Endodermal cell (in vitro differentiated cells): ENCODE data around the gene FILIP1L. TPM values are rescaled to one million over a fixed set of nuclear protein-coding genes. Genes with fewer than 3 reads are reported as not detected.

Experiments used
- DNase-seq: peaks from one replicate; pipeline ENCODE4 v3.0.0-alpha.2; 2017
- H3K27ac ChIP-seq: 2 replicates; pipeline ENCODE4 v1.5.1; 2013; ENCODE audit warnings: mild to moderate bottlenecking, low read depth, low read length, moderate library complexity
- H3K27me3 ChIP-seq: 2 replicates; pipeline ENCODE4 v1.6.1; 2013; ENCODE audit warnings: mild to moderate bottlenecking, low read length, moderate library complexity; ENCODE audit not compliant: insufficient read depth, control insufficient read depth, poor library complexity, severe bottlenecking
- H3K36me3 ChIP-seq: 2 replicates; pipeline ENCODE4 v1.7.0; 2013; ENCODE audit warnings: mild to moderate bottlenecking, low read length, moderate library complexity; ENCODE audit not compliant: control insufficient read depth, insufficient read depth
- H3K4me1 ChIP-seq: one replicate; pipeline ENCODE4 v1.7.0; 2013; ENCODE audit warnings: low read length; ENCODE audit not compliant: control insufficient read depth, insufficient read depth
- H3K4me3 ChIP-seq: 2 replicates; pipeline ENCODE4 v1.5.1; 2013; ENCODE audit warnings: mild to moderate bottlenecking, low read length, moderate library complexity
- H3K9ac ChIP-seq: 2 replicates; pipeline ENCODE4 v1.6.1; 2013; ENCODE audit warnings: mild to moderate bottlenecking, low read length, moderate library complexity; ENCODE audit not compliant: poor library complexity, severe bottlenecking; ENCODE audit errors: extremely low read depth
- H3K9me3 ChIP-seq: 2 replicates; pipeline ENCODE4 v1.6.1; 2013; ENCODE audit warnings: mild to moderate bottlenecking, low read length, moderate library complexity; ENCODE audit not compliant: control insufficient read depth
- H3K27ac Mint-ChIP-seq: 2 replicates; pipeline ENCODE4 v1.8.0; 2020; ENCODE audit warnings: mixed read lengths
- H3K27me3 Mint-ChIP-seq: 2 replicates; pipeline ENCODE4 v1.8.0; 2021; ENCODE audit warnings: mild to moderate bottlenecking, mixed read lengths; ENCODE audit not compliant: insufficient read depth
- H3K36me3 Mint-ChIP-seq: 2 replicates; pipeline ENCODE4 v1.8.0; 2020; ENCODE audit warnings: low read depth, mixed read lengths
- H3K4me1 Mint-ChIP-seq: 2 replicates; pipeline ENCODE4 v1.8.0; 2020; ENCODE audit warnings: mixed read lengths
- H3K4me3 Mint-ChIP-seq: 2 replicates; pipeline ENCODE4 v1.8.0; 2020; ENCODE audit warnings: mild to moderate bottlenecking, moderate library complexity, mixed read lengths
- H3K9me3 Mint-ChIP-seq: 2 replicates; pipeline ENCODE4 v1.8.0; 2020; ENCODE audit warnings: mild to moderate bottlenecking, mixed read lengths
- CTCF ChIP-seq: fragments of 200-600 bp; sonication (generic); conservative IDR thresholded peaks from 2 replicates; pipeline ENCODE4 v1.5.0; 2021; ENCODE audit warnings: antibody characterized with exemption, mild to moderate bottlenecking
- WGBS, 2 experiments: methylation state at CpG; one replicate each; pipeline versions ENCODE4 v1.1.5 to v1.1.7; 2013; ENCODE audit warnings: missing lambda C conversion rate in 2 of 2, mixed read lengths in 1 of 2; ENCODE audit not compliant: insufficient coverage in 1 of 2, insufficient read length in 1 of 2; 5-methylcytosine and 5-hydroxymethylcytosine counted together
- total RNA-seq, 2 donors: library from RNA; stranded (reverse); fragmentation: NEBNext Ultra II Directional in 1 of 2; extraction: Animal tissue kit (Norgen Biotek cat#: 25700) in 1 of 2; gene quantifications; 2 replicates in 1 of 2; 3 replicates in 1 of 2; pipeline ENCODE4 v1.2.1, GENCODE V29; 2021

The FILIP1L gene
- total RNA-seq, 2 donors from 2014 or later: 0.84 to 2.5 TPM

- Mint-ChIP-seq H3K4me1 (no peaks in the 10 kb centered on the region), H3K27me3 (no peaks in the 10 kb centered on the region), H3K36me3 (no peaks in the 10 kb centered on the region), H3K9me3 (no peaks in the 10 kb centered on the region), H3K27ac (no peak overlapping the region), H3K4me3 (no peak overlapping the region)
- no peak for TF ChIP-seq CTCF
- Histone ChIP-seq H3K9ac (no peak overlapping the region), H3K27ac (no peak overlapping the region), H3K4me1 (no peaks in the 10 kb centered on the region), H3K9me3 (no peaks in the 10 kb centered on the region), H3K4me3 (no peak overlapping the region), H3K27me3 (no peaks in the 10 kb centered on the region), H3K36me3 (no peaks in the 10 kb centered on the region)
- DNase-seq: no peak
Measured at GRCh38 chr3:99984139-99984538, 130.2 kb downstream of the FILIP1L start.

GRCh38 chr3:99982650-99983049, 131.7 kb downstream of the FILIP1L start:
- H3K4me1 ChIP-seq: no peaks in the 10 kb centered on the region
- no peaks in the 10 kb centered on the region for H3K27me3 Mint-ChIP-seq
- no peaks in the 10 kb centered on the region for H3K36me3 Mint-ChIP-seq
- DNase-seq: no peak
- no peak overlapping the region for H3K27ac ChIP-seq
- no peak for TF ChIP-seq CTCF
- no peak overlapping the region for H3K4me3 Mint-ChIP-seq
- H3K9ac ChIP-seq: no peak overlapping the region
- no peaks in the 10 kb centered on the region for H3K36me3 ChIP-seq
- H3K9me3 Mint-ChIP-seq: peaks cover 4% of the 10 kb centered on the region
- no peak overlapping the region for H3K4me3 ChIP-seq
- H3K9me3 ChIP-seq: no peaks in the 10 kb centered on the region
- no peaks in the 10 kb centered on the region for H3K4me1 Mint-ChIP-seq
- H3K27me3 ChIP-seq: no peaks in the 10 kb centered on the region
- 94% methylated on average over 2 of the region's 2 CpGs; no CpG with 5 or more reads in 1 of the 2 experiments for WGBS, 2 experiments
- H3K27ac Mint-ChIP-seq: no peak overlapping the region

- Histone ChIP-seq H3K27me3 (no peaks in the 10 kb centered on the region), H3K9me3 (no peaks in the 10 kb centered on the region), H3K4me1 (no peaks in the 10 kb centered on the region), H3K9ac (no peak overlapping the region), H3K27ac (no peak overlapping the region), H3K36me3 (no peaks in the 10 kb centered on the region), H3K4me3 (no peak overlapping the region)
- Mint-ChIP-seq H3K9me3 (peaks cover 5% of the 10 kb centered on the region), H3K27me3 (no peaks in the 10 kb centered on the region), H3K4me3 (no peak overlapping the region), H3K36me3 (no peaks in the 10 kb centered on the region), H3K4me1 (no peaks in the 10 kb centered on the region), H3K27ac (no peak overlapping the region)
- TF ChIP-seq CTCF: no peak
- WGBS, 2 experiments: 84 to 90% methylated on average over 1 of the region's 1 CpG
- no peak for DNase-seq
Measured at GRCh38 chr3:99981138-99981537, 133.2 kb downstream of the FILIP1L start.
